GM12874 (cell line): ENCODE data around the gene ECE2.

Experiments
- TF ChIP-seq, protein P1 (sequence below): IDR thresholded peaks from 2 replicates; pipeline ENCODE4 v1.5.1; 2011; ENCODE audit warnings: low read depth, mild to moderate bottlenecking, control low read depth, low read length, moderate library complexity; ENCODE audit not compliant: insufficient read depth

ECE2 gene

GRCh38 chr3:184311633-184312032 lies 35.8 kb downstream of the ECE2 start:
- TF ChIP-seq, protein P1, sequence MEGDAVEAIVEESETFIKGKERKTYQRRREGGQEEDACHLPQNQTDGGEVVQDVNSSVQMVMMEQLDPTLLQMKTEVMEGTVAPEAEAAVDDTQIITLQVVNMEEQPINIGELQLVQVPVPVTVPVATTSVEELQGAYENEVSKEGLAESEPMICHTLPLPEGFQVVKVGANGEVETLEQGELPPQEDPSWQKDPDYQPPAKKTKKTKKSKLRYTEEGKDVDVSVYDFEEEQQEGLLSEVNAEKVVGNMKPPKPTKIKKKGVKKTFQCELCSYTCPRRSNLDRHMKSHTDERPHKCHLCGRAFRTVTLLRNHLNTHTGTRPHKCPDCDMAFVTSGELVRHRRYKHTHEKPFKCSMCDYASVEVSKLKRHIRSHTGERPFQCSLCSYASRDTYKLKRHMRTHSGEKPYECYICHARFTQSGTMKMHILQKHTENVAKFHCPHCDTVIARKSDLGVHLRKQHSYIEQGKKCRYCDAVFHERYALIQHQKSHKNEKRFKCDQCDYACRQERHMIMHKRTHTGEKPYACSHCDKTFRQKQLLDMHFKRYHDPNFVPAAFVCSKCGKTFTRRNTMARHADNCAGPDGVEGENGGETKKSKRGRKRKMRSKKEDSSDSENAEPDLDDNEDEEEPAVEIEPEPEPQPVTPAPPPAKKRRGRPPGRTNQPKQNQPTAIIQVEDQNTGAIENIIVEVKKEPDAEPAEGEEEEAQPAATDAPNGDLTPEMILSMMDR: no peak

- TF ChIP-seq, protein P1: no peak
These were observed 38.5 kb downstream of the ECE2 start, which contains the start of gene EIF4G1 for GRCh38 chr3:184314363-184314699. EIF4G1 (plus strand) TSS chr3:184314606; CDS start chr3:184315797, 1,191 bp downstream.

- TF ChIP-seq, protein P1: no peak
These were observed 39.1 kb downstream of the ECE2 start for GRCh38 chr3:184314700-184315542.

DNA sequence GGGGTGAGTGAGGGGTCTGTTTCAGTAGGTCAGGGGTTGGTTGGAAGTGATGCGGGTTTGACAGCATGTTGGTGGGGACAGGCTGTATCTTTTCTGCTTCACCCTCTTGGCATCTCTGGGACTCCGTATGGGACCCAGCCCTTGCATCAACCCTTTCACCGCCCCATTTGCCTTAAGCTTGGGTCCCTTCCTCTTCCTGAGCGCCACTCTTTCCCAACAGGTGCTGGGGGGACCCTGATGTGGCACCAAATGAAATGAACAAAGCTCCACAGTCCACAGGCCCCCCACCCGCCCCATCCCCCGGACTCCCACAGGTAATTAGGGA lies 39.7 kb downstream of the ECE2 start:
- TF ChIP-seq, protein P1: no peak

- TF ChIP-seq, protein P1: no peak
These were observed 40.2 kb downstream of the ECE2 start for GRCh38 chr3:184315871-184316661.

GRCh38 chr3:184316792-184317191 lies 41.0 kb downstream of the ECE2 start:
- TF ChIP-seq, protein P1: no peak

DNA sequence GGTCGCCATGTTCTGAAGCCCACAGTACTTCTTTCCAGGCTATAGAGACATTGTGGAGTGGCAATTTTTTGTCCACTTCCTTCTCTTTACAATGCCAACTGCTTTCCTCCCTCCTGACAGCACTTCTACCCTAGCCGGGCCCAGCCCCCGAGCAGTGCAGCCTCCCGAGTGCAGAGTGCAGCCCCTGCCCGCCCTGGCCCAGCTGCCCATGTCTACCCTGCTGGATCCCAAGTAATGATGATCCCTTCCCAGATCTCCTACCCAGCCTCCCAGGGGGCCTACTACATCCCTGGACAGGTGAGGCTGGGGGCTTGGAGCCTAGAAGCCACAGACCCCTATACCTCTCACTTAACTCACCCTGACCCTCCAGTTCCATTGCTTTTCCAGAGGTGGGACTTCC lies 41.4 kb downstream of the ECE2 start:
- TF ChIP-seq, protein P1: no peak
